CD4-positive, alpha-beta T cell treated with Interleukin-17A for 4 hours (primary cell): ENCODE results near the gene TSC22D3.
"Not testable (repeated sequence)": the region's sequence is repeated elsewhere in the genome, so short reads cannot be mapped to it uniquely, and the experiment has no call there.

Experiments
- DNase-seq: peaks from one replicate; pipeline ENCODE4 v3.0.0-alpha.2; 2020; ENCODE audit warnings: mixed read lengths

TSC22D3 gene

GRCh38 chrX:107677909-107678308 is 97.7 kb downstream of the TSC22D3 start:
- DNase-seq, result no peak

GRCh38 chrX:107677501-107677901 is 98.1 kb downstream of the TSC22D3 start:
- DNase-seq, result no peak

- DNase-seq, result peak; percentile 60
These were observed 98.8 kb downstream of the TSC22D3 start for GRCh38 chrX:107676559-107677378.

- peak; percentile 30 for DNase-seq
These were observed 99.6 kb downstream of the TSC22D3 start for GRCh38 chrX:107675823-107676555.

GRCh38 chrX:107675365-107675654 is 100.3 kb downstream of the TSC22D3 start:
- no peak for DNase-seq

- peak; percentile 58 for DNase-seq
These were observed 100.9 kb downstream of the TSC22D3 start for GRCh38 chrX:107674480-107675364.

- peak; percentile 93 for DNase-seq
These were observed 101.6 kb downstream of the TSC22D3 start for GRCh38 chrX:107673933-107674479.

- DNase-seq, result no peak
These were observed 102.2 kb downstream of the TSC22D3 start for GRCh38 chrX:107673431-107673830.

- peak; percentile 88 for DNase-seq
These were observed 102.6 kb downstream of the TSC22D3 start for GRCh38 chrX:107672955-107673378.

- not testable (repeated sequence) for DNase-seq
These were observed 104.3 kb downstream of the TSC22D3 start for GRCh38 chrX:107671256-107671655.

- DNase-seq, result no peak
These were observed 105.5 kb downstream of the TSC22D3 start for GRCh38 chrX:107669885-107670628.

GRCh38 chrX:107669261-107669660 is 106.3 kb downstream of the TSC22D3 start:
- DNase-seq, result peak; percentile 30

GRCh38 chrX:107668710-107669109 is 106.9 kb downstream of the TSC22D3 start:
- DNase-seq, result not testable (repeated sequence)

- DNase-seq, result no peak
These were observed 108.2 kb downstream of the TSC22D3 start for GRCh38 chrX:107667426-107667825.

- DNase-seq, result no peak
These were observed 108.7 kb downstream of the TSC22D3 start for GRCh38 chrX:107666931-107667330.
